PFSK-1 (cell line): ENCODE results near the gene ZNF341.
A peak's percentile ranks its signal among the peaks of the same experiment; 100 is the strongest.

Experiments used
- FOXP2 ChIP-seq: optimal IDR thresholded peaks from 2 replicates; pipeline ENCODE3; 2011; ENCODE audit warnings: borderline replicate concordance, control low read depth, inconsistent platforms; ENCODE audit not compliant: insufficient read depth; ENCODE audit errors: extremely low read length, extremely low read depth
- POLR2AphosphoS5 ChIP-seq: IDR thresholded peaks from 2 replicates; pipeline ENCODE4 v1.6.1; 2012; ENCODE audit warnings: low read depth, mild to moderate bottlenecking, control low read depth, low read length, moderate library complexity
- SIN3A ChIP-seq: IDR thresholded peaks from 2 replicates; pipeline ENCODE4 v1.6.1; 2012; ENCODE audit warnings: mild to moderate bottlenecking, low read length, moderate library complexity, borderline replicate concordance; ENCODE audit not compliant: insufficient read depth
- TAF1 ChIP-seq: IDR thresholded peaks from 2 replicates; pipeline ENCODE4 v1.6.1; 2012; ENCODE audit warnings: low read length, control low read depth, borderline replicate concordance; ENCODE audit not compliant: insufficient read depth
- TF ChIP-seq, protein P1 (sequence below), 2 experiments: IDR thresholded peaks; 2 replicates each; pipeline versions ENCODE4 v1.6.1 to v1.8.0; 2011 to 2012; ENCODE audit warnings: low read depth in 2 of 2, low read length in 2 of 2, control low read depth in 1 of 2, inconsistent platforms in 1 of 2, mild to moderate bottlenecking in 1 of 2, moderate library complexity in 1 of 2; ENCODE audit not compliant: insufficient read depth in 1 of 2

ZNF341 gene

DNA sequence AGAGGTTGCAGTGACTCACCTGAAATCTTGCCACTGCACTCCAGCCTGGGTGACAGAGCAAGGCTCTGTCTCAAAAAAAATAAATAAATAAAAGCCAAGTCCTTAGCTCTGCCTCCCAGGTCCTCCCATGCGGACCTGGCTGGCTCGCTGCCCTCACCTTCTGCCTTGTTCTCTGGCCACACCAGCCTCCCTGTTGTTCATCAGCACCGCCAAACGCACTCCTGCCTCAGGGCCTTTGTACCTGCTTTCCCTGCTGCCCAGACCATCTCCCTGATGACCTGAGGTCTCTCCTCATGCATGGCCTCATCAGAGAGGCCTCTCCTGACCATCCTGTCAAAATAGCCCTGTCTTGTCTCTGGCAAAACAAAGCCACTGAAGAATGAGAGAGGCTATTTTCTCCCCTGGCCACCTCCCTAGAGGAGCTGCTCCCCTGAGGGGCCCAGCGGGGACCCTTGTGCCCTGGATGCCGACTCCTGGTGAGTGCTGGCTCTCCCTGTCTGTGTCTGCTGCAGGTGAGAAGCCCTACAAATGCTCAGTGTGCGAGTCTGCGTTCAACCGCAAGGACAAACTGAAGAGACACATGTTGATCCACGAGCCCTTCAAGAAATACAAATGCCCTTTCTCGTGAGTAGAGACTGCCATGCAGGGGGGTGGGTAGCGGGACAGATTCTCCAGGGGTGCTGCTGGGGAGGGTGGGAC is 56.7 kb downstream of the ZNF341 start:
- TF ChIP-seq SIN3A (no peak), TAF1 (no peak), FOXP2 (no peak), POLR2AphosphoS5 (no peak)
- TF ChIP-seq, protein P1, sequence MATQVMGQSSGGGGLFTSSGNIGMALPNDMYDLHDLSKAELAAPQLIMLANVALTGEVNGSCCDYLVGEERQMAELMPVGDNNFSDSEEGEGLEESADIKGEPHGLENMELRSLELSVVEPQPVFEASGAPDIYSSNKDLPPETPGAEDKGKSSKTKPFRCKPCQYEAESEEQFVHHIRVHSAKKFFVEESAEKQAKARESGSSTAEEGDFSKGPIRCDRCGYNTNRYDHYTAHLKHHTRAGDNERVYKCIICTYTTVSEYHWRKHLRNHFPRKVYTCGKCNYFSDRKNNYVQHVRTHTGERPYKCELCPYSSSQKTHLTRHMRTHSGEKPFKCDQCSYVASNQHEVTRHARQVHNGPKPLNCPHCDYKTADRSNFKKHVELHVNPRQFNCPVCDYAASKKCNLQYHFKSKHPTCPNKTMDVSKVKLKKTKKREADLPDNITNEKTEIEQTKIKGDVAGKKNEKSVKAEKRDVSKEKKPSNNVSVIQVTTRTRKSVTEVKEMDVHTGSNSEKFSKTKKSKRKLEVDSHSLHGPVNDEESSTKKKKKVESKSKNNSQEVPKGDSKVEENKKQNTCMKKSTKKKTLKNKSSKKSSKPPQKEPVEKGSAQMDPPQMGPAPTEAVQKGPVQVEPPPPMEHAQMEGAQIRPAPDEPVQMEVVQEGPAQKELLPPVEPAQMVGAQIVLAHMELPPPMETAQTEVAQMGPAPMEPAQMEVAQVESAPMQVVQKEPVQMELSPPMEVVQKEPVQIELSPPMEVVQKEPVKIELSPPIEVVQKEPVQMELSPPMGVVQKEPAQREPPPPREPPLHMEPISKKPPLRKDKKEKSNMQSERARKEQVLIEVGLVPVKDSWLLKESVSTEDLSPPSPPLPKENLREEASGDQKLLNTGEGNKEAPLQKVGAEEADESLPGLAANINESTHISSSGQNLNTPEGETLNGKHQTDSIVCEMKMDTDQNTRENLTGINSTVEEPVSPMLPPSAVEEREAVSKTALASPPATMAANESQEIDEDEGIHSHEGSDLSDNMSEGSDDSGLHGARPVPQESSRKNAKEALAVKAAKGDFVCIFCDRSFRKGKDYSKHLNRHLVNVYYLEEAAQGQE (IDR thresholded peaks at IDR 0.05; ENCODE audit: insufficient read depth in 1 of 2, low read depth in 2 of 2, low read length in 2 of 2) = no peak

DNA sequence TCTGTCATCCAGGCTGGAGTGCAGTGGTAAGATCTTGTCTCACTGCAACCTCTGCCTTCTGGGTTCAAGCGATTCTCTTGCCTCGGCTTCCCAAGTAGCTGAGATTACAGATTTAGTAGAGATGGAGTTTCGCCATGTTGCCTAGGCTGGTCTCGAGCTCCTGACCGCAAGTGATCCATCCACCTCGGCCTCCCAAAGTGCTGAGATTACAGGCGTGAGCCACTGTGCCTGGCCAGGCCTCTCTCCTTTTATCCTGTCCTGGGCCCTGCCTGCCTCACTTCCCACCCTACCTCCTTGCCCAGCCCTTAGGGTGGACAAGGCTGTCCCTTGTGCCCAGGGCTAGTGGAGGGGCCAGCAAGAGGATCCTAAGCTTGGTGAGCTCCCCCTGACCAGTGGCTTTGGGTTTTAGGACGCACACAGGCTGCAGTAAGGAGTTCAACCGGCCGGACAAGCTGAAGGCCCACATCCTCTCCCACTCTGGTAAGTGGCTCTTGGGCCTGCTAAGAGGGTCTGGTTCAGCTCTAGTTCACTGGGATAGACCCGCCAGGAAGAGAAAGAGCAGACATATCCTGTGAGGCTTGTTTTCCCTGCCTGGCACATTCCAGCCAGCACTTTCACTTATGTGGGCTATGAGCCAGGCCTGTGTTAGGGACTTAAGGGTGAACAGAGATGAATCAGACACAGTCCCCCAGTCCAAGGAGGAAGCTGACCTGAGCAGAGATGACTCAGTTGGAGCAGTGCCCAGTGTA is 57.5 kb downstream of the ZNF341 start:
- no peak for TF ChIP-seq FOXP2
- TF ChIP-seq POLR2AphosphoS5 = no peak
- TF ChIP-seq SIN3A = peak; percentile 32; the same call in 1 of the 2 replicates

- TF ChIP-seq POLR2AphosphoS5 (no peak), FOXP2 (no peak), SIN3A (no peak), TAF1 (no peak)
- TF ChIP-seq, protein P1 (IDR thresholded peaks at IDR 0.05; ENCODE audit: insufficient read depth in 1 of 2, low read depth in 2 of 2, low read length in 2 of 2) = no peak
Observed at GRCh38 chr20:33789858-33790182, 58.0 kb downstream of the ZNF341 start.

GRCh38 chr20:33790566-33790965 is 58.8 kb downstream of the ZNF341 start:
- TF ChIP-seq FOXP2 = no peak
- no peak for TF ChIP-seq SIN3A
- TF ChIP-seq, protein P1 (IDR thresholded peaks at IDR 0.05; ENCODE audit: insufficient read depth in 1 of 2, low read depth in 2 of 2, low read length in 2 of 2) = no peak
- no peak for TF ChIP-seq POLR2AphosphoS5

GRCh38 chr20:33791021-33791420 is 59.2 kb downstream of the ZNF341 start:
- TF ChIP-seq POLR2AphosphoS5 (no peak), FOXP2 (no peak), TAF1 (no peak), SIN3A (no peak)
- TF ChIP-seq, protein P1 (IDR thresholded peaks at IDR 0.05; ENCODE audit: insufficient read depth in 1 of 2, low read depth in 2 of 2, low read length in 2 of 2) = no peak
